Measurements from ENCODE around the gene STAT4. TPM values are rescaled to one million over a fixed set of nuclear protein-coding genes. Genes with fewer than 3 reads are reported as not detected.
A peak's percentile ranks its signal among the peaks of the same experiment; 100 is the strongest.

STAT4 gene
- total and polyA plus RNA-seq, 2 donors = 7.5 to 13.9 TPM

DNA sequence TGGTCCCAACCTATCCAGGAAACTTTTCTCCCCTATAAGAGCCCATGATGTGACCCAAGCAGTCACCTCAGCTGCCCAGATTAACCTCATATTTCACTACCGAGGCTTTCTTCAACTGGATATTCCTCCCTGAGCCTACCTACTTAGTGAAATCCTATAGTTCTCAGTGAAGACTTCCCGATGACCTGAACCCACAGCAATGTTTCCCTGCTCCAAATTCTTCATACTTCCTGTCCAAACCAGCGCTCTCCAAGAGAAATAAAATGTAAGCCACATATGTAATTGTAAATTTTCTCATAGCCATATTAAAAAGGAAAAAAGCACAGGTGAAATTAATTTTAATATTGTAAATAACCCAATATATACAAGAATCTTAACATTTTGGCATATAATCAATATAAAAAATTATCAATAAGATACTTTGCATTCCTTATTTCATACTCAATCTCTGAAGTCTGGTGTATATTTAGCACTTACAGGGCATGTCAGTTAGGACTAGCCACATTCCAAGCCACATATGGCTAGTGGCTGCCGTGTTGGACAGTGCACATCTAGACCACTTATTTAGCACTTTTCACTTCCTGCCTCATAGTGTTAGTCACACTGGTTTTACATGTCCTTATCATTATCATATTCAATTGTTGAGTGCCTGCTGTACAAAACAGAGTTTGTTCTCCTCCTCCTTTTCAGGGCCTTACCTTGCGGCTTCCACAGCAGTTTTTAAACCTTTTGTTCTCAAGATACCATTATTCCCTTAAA lies 1.9 kb upstream of the STAT4 start:
- Histone ChIP-seq H3K36me3 (ENCODE audit: control insufficient read depth in 2 of 2, insufficient read depth in 2 of 2, low read length in 1 of 2) (no peaks in the 10 kb centered on the region), H3K27me3 (ENCODE audit: control insufficient read depth in 2 of 2, insufficient read depth in 1 of 2, low read length in 1 of 2) (no peaks in the 10 kb centered on the region), H3K4me1 (ENCODE audit: control insufficient read depth in 2 of 2, insufficient read depth in 2 of 2, low read length in 2 of 2) (peaks cover 9 to 18% of the 10 kb centered on the region in 2 donors), H3K4me3 (ENCODE audit: low read length in 2 of 2) (no peak overlapping the region), H3K27ac (ENCODE audit: low read depth in 1 of 2, low read length in 1 of 2) (no peak overlapping the region), H3K9me3 (ENCODE audit: control insufficient read depth in 2 of 2, insufficient read depth in 1 of 2, low read length in 1 of 2) (no peaks in the 10 kb centered on the region)
- 89% methylated on average over 5 of the region's 5 CpGs for WGBS
- no peak for DNase-seq (ENCODE audit: low read depth in 6 of 9, low spot score in 9 of 9)

DNA sequence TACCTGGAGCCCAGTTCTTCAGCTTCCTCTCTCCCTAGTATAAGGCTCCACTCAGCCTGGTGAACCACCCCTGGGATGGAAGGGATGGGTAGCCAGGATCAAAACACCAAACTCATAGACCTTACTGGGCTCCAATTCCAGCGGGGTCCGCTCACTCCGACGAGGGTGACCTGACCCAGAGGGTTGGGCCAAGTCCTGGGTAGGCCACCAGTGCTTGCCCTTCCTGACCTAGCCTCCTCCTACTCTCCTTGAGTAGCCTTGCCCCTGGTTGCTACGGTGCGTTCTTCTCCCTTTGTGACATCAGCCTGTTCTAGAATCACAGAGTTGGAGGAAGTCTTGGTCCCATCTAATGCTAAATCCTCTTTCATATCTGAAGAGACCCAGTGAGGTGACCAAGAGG lies 537 bp upstream of the STAT4 start:
- no peak for DNase-seq (ENCODE audit: low read depth in 6 of 9, low spot score in 9 of 9)
- Histone ChIP-seq H3K4me3 (ENCODE audit: low read length in 2 of 2) (peak overlapping the region; percentile 57 to 68), H3K27me3 (ENCODE audit: control insufficient read depth in 2 of 2, insufficient read depth in 1 of 2, low read length in 1 of 2) (no peaks in the 10 kb centered on the region), H3K36me3 (ENCODE audit: control insufficient read depth in 2 of 2, insufficient read depth in 2 of 2, low read length in 1 of 2) (no peaks in the 10 kb centered on the region), H3K9me3 (ENCODE audit: control insufficient read depth in 2 of 2, insufficient read depth in 1 of 2, low read length in 1 of 2) (no peaks in the 10 kb centered on the region), H3K4me1 (ENCODE audit: control insufficient read depth in 2 of 2, insufficient read depth in 2 of 2, low read length in 2 of 2) (peaks cover 9 to 18% of the 10 kb centered on the region in 2 donors), H3K27ac (ENCODE audit: low read depth in 1 of 2, low read length in 1 of 2) (peak overlapping the region in 1 of 2 donors; percentile 74)
- WGBS = 96% methylated on average over 6 of the region's 6 CpGs

DNA sequence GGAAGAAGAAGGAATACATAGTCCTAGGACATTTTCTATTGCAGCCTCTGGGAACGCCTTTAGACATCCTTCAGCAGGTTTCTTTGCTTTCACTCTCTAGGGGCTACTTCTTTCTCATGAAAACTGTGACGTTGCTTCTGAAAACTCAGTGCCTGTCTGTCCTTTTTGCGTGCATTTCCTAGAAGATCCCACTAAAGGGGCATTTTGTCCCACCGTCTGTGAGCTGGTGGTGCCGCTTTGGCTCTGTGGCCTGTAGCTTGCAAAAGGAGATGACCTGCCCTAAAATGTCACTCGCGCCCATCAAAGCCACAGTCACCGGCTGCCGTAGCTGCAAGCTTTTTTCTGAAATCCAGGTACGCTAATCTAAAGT lies 579 bp downstream of the STAT4 start:
- Histone ChIP-seq H3K4me3 (ENCODE audit: low read length in 2 of 2) (peak overlapping the region; percentile 57 to 68), H3K4me1 (ENCODE audit: control insufficient read depth in 2 of 2, insufficient read depth in 2 of 2, low read length in 2 of 2) (peaks cover 9 to 18% of the 10 kb centered on the region in 2 donors), H3K9me3 (ENCODE audit: control insufficient read depth in 2 of 2, insufficient read depth in 1 of 2, low read length in 1 of 2) (no peaks in the 10 kb centered on the region), H3K27ac (ENCODE audit: low read depth in 1 of 2, low read length in 1 of 2) (peak overlapping the region; percentile 74 to 80), H3K36me3 (ENCODE audit: control insufficient read depth in 2 of 2, insufficient read depth in 2 of 2, low read length in 1 of 2) (no peaks in the 10 kb centered on the region), H3K27me3 (ENCODE audit: control insufficient read depth in 2 of 2, insufficient read depth in 1 of 2, low read length in 1 of 2) (no peaks in the 10 kb centered on the region)
- peak in 1 of 9 donors; percentile 40 for DNase-seq (ENCODE audit: low read depth in 6 of 9, low spot score in 9 of 9)
- WGBS = under 1% methylated on average over 10 of the region's 10 CpGs

GRCh38 chr2:191149391-191149790 lies 1.4 kb downstream of the STAT4 start:
- no peaks in the 10 kb centered on the region for H3K9me3 ChIP-seq (ENCODE audit: control insufficient read depth in 2 of 2, insufficient read depth in 1 of 2, low read length in 1 of 2)
- H3K36me3 ChIP-seq (ENCODE audit: control insufficient read depth in 2 of 2, insufficient read depth in 2 of 2, low read length in 1 of 2) = no peaks in the 10 kb centered on the region
- H3K27me3 ChIP-seq (ENCODE audit: control insufficient read depth in 2 of 2, insufficient read depth in 1 of 2, low read length in 1 of 2) = no peaks in the 10 kb centered on the region
- no peak overlapping the region for H3K27ac ChIP-seq (ENCODE audit: low read depth in 1 of 2, low read length in 1 of 2)
- H3K4me1 ChIP-seq (ENCODE audit: control insufficient read depth in 2 of 2, insufficient read depth in 2 of 2, low read length in 2 of 2) = peaks cover 9 to 18% of the 10 kb centered on the region in 2 donors
- no peak overlapping the region for H3K4me3 ChIP-seq (ENCODE audit: low read length in 2 of 2)
- DNase-seq (ENCODE audit: low read depth in 6 of 9, low spot score in 9 of 9) = no peak
- 91% methylated on average over 4 of the region's 4 CpGs for WGBS

DNA sequence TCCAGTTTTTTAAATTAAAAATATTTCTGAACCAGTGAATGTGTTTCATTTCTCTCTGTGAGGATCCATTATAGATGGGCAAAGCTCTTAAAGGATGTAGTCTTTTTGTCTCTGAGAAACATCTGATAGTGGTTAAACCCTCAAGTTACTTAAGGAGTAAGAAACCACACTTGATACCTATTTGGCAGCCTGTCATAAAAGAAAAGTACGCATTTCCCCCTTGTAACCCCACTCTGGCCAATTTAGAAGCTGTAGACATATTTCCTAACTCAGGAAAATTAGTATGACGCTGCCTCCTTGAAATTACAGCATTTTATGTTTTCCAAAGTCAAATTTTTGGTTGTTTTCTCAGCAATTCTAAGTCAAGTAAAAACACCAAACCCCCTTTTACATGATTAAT lies 2.0 kb downstream of the STAT4 start:
- Histone ChIP-seq H3K4me3 (ENCODE audit: low read length in 2 of 2) (no peak overlapping the region), H3K36me3 (ENCODE audit: control insufficient read depth in 2 of 2, insufficient read depth in 2 of 2, low read length in 1 of 2) (no peaks in the 10 kb centered on the region), H3K27me3 (ENCODE audit: control insufficient read depth in 2 of 2, insufficient read depth in 1 of 2, low read length in 1 of 2) (no peaks in the 10 kb centered on the region), H3K27ac (ENCODE audit: low read depth in 1 of 2, low read length in 1 of 2) (no peak overlapping the region), H3K4me1 (ENCODE audit: control insufficient read depth in 2 of 2, insufficient read depth in 2 of 2, low read length in 2 of 2) (peaks cover 9 to 18% of the 10 kb centered on the region in 2 donors), H3K9me3 (ENCODE audit: control insufficient read depth in 2 of 2, insufficient read depth in 1 of 2, low read length in 1 of 2) (no peaks in the 10 kb centered on the region)
- 9% methylated on average over 2 of the region's 2 CpGs for WGBS
- DNase-seq (ENCODE audit: low read depth in 6 of 9, low spot score in 9 of 9) = peak in 1 of 9 donors; percentile 63

GRCh38 chr2:191148281-191148680 lies 2.5 kb downstream of the STAT4 start:
- H3K36me3 ChIP-seq (ENCODE audit: control insufficient read depth in 2 of 2, insufficient read depth in 2 of 2, low read length in 1 of 2) = no peaks in the 10 kb centered on the region
- WGBS = 58% methylated on average over 1 of the region's 1 CpG
- H3K27me3 ChIP-seq (ENCODE audit: control insufficient read depth in 2 of 2, insufficient read depth in 1 of 2, low read length in 1 of 2) = no peaks in the 10 kb centered on the region
- DNase-seq (ENCODE audit: low read depth in 6 of 9, low spot score in 9 of 9) = no peak
- no peak overlapping the region for H3K4me3 ChIP-seq (ENCODE audit: low read length in 2 of 2)
- no peak overlapping the region for H3K27ac ChIP-seq (ENCODE audit: low read depth in 1 of 2, low read length in 1 of 2)
- peaks cover 9 to 18% of the 10 kb centered on the region in 2 donors for H3K4me1 ChIP-seq (ENCODE audit: control insufficient read depth in 2 of 2, insufficient read depth in 2 of 2, low read length in 2 of 2)
- no peaks in the 10 kb centered on the region for H3K9me3 ChIP-seq (ENCODE audit: control insufficient read depth in 2 of 2, insufficient read depth in 1 of 2, low read length in 1 of 2)

DNA sequence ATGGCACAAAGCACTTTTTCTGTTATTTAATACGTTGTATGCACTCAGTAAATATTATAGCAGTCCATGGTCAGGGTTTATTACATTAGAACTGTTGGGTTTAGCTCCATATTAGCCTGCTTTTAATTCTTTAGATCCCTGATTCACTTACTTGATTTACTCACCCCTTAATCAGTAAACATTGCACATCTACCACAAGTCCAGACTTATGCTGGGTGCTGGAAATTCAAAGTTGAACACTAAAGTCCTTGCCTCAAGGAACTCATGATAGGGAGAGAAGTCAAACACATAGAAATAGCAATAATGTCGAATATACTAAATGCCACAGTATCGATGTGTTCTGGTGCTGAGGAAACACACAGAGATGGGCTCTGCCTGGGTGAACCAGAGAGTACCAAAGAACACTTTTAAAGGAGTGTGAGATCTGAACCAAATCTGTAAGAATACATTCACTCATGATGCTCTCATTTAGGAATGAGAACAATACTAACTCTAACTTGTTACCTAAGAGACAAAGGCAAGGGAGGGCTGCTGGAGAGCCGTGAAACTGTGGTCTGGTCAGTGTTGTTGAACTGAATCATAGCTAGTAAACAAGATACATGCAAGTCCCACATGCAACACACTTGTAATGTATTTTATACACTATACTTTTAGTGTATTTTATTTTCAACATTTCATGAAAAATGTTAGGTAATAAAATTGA lies 4.9 kb downstream of the STAT4 start:
- H3K27me3 ChIP-seq (ENCODE audit: control insufficient read depth in 2 of 2, insufficient read depth in 1 of 2, low read length in 1 of 2) = no peaks in the 10 kb centered on the region

DNA sequence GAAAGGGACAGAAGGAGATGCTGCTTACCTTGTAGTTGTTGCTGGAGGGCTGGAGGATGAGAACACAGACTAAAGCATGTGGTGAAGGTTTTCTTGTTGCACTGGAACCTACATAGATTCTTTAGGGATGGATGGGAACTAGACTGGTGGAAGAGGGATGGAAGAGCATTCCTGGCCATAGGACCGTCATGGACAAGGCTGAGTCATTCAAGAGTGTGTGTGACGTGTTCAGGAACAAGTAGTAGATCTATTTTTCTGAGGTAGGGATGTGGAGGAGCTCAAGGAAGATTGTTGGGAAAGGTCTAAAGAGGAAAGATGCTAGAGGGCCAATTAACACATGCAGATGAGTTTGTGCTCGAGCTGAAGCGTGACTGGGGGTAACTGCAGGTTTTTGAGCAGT lies 6.6 kb downstream of the STAT4 start:
- WGBS = 98% methylated on average over 4 of the region's 4 CpGs
- DNase-seq (ENCODE audit: low read depth in 6 of 9, low spot score in 9 of 9) = peak in 1 of 9 donors; percentile 20
- Histone ChIP-seq H3K27ac (ENCODE audit: low read depth in 1 of 2, low read length in 1 of 2) (no peak overlapping the region), H3K36me3 (ENCODE audit: control insufficient read depth in 2 of 2, insufficient read depth in 2 of 2, low read length in 1 of 2) (no peaks in the 10 kb centered on the region), H3K9me3 (ENCODE audit: control insufficient read depth in 2 of 2, insufficient read depth in 1 of 2, low read length in 1 of 2) (no peaks in the 10 kb centered on the region), H3K27me3 (ENCODE audit: control insufficient read depth in 2 of 2, insufficient read depth in 1 of 2, low read length in 1 of 2) (no peaks in the 10 kb centered on the region), H3K4me1 (ENCODE audit: control insufficient read depth in 2 of 2, insufficient read depth in 2 of 2, low read length in 2 of 2) (peaks cover 0 to 2% of the 10 kb centered on the region in 2 donors), H3K4me3 (ENCODE audit: low read length in 2 of 2) (no peak overlapping the region)

More for the DNA sequence above, 4.9 kb downstream of the STAT4 start:
- DNase-seq (ENCODE audit: low read depth in 6 of 9, low spot score in 9 of 9) = no peak
- Histone ChIP-seq H3K4me1 (ENCODE audit: control insufficient read depth in 2 of 2, insufficient read depth in 2 of 2, low read length in 2 of 2) (peaks cover 3 to 11% of the 10 kb centered on the region in 2 donors), H3K9me3 (ENCODE audit: control insufficient read depth in 2 of 2, insufficient read depth in 1 of 2, low read length in 1 of 2) (no peaks in the 10 kb centered on the region), H3K4me3 (ENCODE audit: low read length in 2 of 2) (no peak overlapping the region), H3K27ac (ENCODE audit: low read depth in 1 of 2, low read length in 1 of 2) (no peak overlapping the region), H3K36me3 (ENCODE audit: control insufficient read depth in 2 of 2, insufficient read depth in 2 of 2, low read length in 1 of 2) (no peaks in the 10 kb centered on the region)
- WGBS = 98% methylated on average over 4 of the region's 4 CpGs

- WGBS = 97% methylated on average over 1 of the region's 1 CpG
- no peak for DNase-seq (ENCODE audit: low read depth in 6 of 9, low spot score in 9 of 9)
- no peak overlapping the region for H3K27ac ChIP-seq (ENCODE audit: low read depth in 1 of 2, low read length in 1 of 2)
- H3K36me3 ChIP-seq (ENCODE audit: control insufficient read depth in 2 of 2, insufficient read depth in 2 of 2, low read length in 1 of 2) = no peaks in the 10 kb centered on the region
- H3K27me3 ChIP-seq (ENCODE audit: control insufficient read depth in 2 of 2, insufficient read depth in 1 of 2, low read length in 1 of 2) = no peaks in the 10 kb centered on the region
- no peak overlapping the region for H3K4me3 ChIP-seq (ENCODE audit: low read length in 2 of 2)
- H3K9me3 ChIP-seq (ENCODE audit: control insufficient read depth in 2 of 2, insufficient read depth in 1 of 2, low read length in 1 of 2) = no peaks in the 10 kb centered on the region
- H3K4me1 ChIP-seq (ENCODE audit: control insufficient read depth in 2 of 2, insufficient read depth in 2 of 2, low read length in 2 of 2) = peaks cover 0 to 2% of the 10 kb centered on the region in 2 donors
Measured at GRCh38 chr2:191143791-191144190, 7.0 kb downstream of the STAT4 start.
